AG09309 (cell line): ENCODE results near the gene MRPS6.

Source experiments
- DNase-seq: peaks from one replicate; pipeline ENCODE4 v3.0.0-alpha.2; 2010; ENCODE audit warnings: low read depth
- H3K4me3 ChIP-seq: 2 replicates; pipeline ENCODE4 v1.5.1; 2011; ENCODE audit warnings: mild to moderate bottlenecking, low read depth, low read length, moderate library complexity; ENCODE audit not compliant: control insufficient read depth
- CTCF ChIP-seq: IDR thresholded peaks from 2 replicates; pipeline ENCODE4 v1.5.1; 2011; ENCODE audit warnings: mild to moderate bottlenecking, low read depth, low read length, inconsistent platforms; ENCODE audit not compliant: insufficient read depth, control insufficient read depth; ENCODE audit errors: missing control alignments

Gene MRPS6

GRCh38 chr21:34086887-34087306 lies 13.5 kb downstream of the MRPS6 start:
- H3K4me3 ChIP-seq: no peak overlapping the region
- no peak for DNase-seq
- no peak for TF ChIP-seq CTCF

GRCh38 chr21:34088752-34089151 lies 15.4 kb downstream of the MRPS6 start:
- DNase-seq: no peak
- no peak for TF ChIP-seq CTCF
- H3K4me3 ChIP-seq: no peak overlapping the region

GRCh38 chr21:34091032-34091431 lies 17.7 kb downstream of the MRPS6 start:
- no peak overlapping the region for H3K4me3 ChIP-seq
- DNase-seq: no peak
- TF ChIP-seq CTCF: no peak

- H3K4me3 ChIP-seq: no peak overlapping the region
- DNase-seq: no peak
- peak; percentile 34 for TF ChIP-seq CTCF
Observed at GRCh38 chr21:34091607-34092006, 18.2 kb downstream of the MRPS6 start.

GRCh38 chr21:34092262-34092921 lies 19.0 kb downstream of the MRPS6 start:
- H3K4me3 ChIP-seq: no peak overlapping the region
- TF ChIP-seq CTCF: no peak
- DNase-seq: no peak

- TF ChIP-seq CTCF: no peak
- DNase-seq: no peak
- H3K4me3 ChIP-seq: no peak overlapping the region
Observed at GRCh38 chr21:34093083-34093482, 19.7 kb downstream of the MRPS6 start.
